ENCODE measurements around the gene GATA6. TPM values are rescaled to one million over a fixed set of nuclear protein-coding genes. Genes with fewer than 3 reads are reported as not detected.
"Not testable (repeated sequence)": the region's sequence is repeated elsewhere in the genome, so short reads cannot be mapped to it uniquely, and the experiment has no call there.

The GATA6 gene
- total RNA-seq, 1 donor from 2014 or later = under 0.01 TPM

DNA sequence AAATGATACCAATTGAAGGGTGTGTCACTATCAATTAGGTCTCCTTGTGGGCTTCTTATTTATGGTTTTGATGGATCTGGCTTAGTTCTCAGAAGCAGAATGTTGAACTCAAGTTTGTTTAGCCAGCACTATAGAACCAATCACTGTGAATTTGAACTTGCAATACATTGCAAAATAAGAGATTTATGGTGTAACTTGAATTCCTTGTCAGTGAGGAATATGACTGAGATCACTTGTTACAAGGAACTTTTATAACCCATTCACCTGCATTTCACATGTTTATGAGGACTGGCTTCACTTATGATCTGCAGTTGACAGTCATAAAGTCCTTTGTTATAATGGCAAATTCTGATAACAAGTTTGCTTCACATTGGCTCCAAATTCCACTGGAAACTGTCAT is 9.8 kb downstream of the GATA6 start:
- no peak for DNase-seq (ENCODE audit: low spot score in 2 of 2)
- FAIRE-seq = no peak

DNA sequence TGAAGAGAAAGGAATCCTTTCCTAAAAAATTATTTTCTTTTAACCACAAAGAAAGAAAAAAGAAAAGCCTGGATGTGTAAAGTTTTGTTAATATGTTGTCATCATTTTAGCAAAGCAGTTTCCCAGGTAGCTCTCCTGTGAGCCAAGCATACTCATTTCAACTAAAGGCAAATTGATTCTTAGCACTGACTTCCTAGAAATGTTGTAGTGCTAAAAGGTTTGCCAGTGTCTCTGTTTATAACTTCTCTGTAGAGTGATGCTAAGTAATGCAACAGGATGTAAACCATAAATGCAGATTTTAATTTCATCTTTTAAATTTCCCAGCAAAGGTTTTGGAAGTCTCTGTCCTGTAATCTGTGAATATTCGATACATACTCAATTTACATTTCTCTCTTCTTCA is 10.2 kb downstream of the GATA6 start:
- DNase-seq (ENCODE audit: low spot score in 2 of 2) (no peak), FAIRE-seq (no peak)

DNA sequence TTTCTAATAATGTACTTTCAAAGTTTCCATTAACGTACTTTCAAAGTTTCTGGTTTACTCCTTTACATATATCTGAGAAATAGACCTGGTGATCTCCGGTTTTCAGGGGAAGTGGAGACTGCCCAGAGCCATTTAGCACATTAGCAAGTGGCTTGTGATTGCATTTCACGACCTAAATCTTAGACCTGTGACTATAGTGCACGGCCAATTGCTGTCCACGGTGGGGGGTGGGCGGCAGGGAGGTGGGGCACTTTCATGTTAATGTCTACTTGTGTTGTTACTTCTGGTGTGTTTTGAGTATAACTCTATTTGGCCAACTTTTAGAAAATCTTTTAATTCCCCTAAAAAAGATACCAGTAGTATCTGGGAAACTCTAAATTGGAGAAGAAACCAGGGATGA is 11.3 kb downstream of the GATA6 start:
- no peak for FAIRE-seq

DNA sequence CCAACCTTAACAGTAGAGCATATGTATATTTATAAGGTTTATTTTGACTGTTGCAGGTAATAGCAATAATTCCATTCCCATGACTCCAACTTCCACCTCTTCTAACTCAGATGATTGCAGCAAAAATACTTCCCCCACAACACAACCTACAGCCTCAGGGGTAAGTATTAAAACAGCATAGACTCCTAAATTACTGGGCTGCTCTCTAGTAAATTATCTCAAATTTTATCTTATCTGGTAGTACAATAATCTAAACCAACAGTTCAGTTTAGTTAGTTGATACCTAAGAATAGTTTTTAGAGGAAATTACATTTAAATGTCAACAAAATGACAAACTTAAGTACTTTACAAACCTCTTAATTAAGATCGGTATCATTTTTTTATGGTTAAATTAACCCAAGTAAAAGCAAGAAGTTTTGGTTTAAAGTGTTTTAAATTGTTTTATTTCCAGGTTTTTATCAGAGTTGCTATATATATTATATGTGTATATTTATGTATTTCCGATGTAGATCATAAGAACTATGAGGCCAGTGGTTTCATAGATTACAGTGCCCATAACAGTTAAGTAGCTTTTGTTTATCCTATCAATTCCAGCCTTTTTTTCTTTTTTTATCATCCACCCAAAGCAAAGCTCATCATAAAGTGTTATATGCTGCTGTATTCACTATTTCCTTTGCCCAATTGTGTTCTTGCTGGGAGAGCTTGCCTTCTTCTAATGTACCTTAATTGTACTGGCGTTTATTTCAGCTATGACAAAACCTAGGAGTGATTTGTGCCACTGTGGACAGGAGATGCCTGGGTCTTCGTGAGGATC is 13.7 kb downstream of the GATA6 start:
- DNase-seq (ENCODE audit: low spot score in 2 of 2) (no peak), FAIRE-seq (peak; percentile 15)

More for the DNA sequence above, 11.3 kb downstream of the GATA6 start:
- DNase-seq (ENCODE audit: low spot score in 2 of 2) = no peak

DNA sequence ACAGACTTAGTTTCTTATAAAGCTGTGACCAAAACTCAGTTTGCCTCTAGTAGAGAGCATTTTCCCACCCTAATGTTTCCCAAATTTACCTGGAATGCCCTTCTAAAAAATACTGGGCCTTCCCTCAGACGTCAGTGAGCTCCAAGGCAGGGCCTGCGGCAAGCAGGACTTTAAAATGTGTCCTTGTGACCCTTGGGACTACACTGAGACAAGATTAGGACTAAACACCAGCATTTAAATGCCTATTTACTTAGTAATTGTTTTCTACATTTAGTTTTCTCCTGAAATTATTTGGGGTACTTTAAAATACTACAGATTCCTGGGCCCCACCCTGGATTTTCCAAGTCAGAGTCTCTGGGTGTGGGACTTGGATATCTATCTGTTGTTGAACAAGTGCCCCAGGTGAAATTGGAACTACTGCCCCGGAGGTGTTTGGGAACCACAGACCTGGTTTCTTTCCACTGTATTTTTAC is 14.3 kb downstream of the GATA6 start:
- no peak for FAIRE-seq
- no peak for DNase-seq (ENCODE audit: low spot score in 2 of 2)

DNA sequence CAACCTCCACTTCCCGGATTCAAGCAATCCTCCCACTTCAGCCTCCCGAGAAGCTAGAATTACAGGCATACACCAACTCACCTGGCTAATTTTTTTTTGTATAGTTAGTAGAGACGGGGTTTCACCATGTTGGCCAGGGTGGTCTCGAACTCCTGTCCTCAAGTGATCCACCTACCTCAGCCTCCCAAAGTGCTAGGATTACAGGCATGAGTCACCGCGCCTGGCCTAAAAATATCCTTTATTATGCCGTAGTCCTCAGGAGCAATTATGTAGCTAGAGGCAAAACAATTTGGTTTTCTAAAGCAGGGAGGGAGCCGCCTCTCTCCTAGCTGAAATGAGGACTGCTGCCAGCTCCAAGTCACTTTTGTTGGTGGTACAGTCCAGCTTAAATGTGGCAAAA is 15.2 kb downstream of the GATA6 start:
- DNase-seq (ENCODE audit: low spot score in 2 of 2); FAIRE-seq: not testable (repeated sequence)

DNA sequence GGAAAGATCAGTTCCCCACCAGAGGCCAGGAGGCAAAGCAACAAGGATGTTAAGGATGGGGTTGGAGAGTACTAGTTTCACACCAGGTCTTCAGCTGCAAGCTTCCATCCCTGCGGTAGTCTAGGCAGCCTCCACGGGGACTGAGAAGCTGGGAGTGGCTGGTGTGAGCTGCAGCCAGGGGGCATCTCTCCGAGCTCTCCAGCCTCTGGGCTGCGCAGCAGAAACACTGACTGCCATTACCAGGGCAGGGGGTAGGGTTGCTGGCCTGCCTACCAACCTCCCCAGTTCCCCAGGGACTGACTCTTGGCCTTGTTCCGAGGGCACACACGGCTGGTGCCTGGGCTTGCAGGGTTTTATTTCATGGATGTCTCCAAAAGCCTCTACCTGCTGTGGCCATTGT is 15.9 kb downstream of the GATA6 start:
- DNase-seq (ENCODE audit: low spot score in 2 of 2) (no peak), FAIRE-seq (no peak)

DNA sequence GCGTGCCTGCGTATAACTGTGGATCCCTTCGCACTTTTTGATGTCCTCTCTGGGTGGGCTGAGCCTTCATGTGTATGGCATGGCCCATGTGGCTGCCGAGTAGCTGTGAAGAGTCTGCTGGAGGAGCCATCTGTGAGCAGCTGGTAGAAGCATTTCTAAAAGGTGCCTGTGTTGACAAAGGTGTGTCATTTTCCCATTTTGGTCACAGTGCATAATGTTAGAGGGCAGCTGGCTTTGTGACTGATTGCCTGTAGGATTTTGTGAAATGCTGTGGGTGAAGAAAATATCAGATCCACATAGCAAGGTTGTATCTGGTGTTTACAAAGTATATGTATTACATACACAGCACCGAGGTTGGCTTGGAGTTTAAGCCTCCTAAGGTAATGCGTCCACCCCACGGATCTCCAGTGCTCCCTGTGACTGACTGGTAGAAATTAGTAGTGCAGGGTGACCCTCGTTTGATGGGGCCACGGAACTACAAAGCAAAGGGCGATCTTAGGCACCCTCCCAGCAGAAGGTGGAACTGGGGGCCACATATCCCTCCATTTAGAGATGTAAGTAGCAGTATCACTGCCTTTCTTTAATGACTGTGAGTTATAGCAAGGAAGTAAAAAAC is 16.5 kb downstream of the GATA6 start:
- no peak for DNase-seq (ENCODE audit: low spot score in 2 of 2)
- no peak for FAIRE-seq

DNA sequence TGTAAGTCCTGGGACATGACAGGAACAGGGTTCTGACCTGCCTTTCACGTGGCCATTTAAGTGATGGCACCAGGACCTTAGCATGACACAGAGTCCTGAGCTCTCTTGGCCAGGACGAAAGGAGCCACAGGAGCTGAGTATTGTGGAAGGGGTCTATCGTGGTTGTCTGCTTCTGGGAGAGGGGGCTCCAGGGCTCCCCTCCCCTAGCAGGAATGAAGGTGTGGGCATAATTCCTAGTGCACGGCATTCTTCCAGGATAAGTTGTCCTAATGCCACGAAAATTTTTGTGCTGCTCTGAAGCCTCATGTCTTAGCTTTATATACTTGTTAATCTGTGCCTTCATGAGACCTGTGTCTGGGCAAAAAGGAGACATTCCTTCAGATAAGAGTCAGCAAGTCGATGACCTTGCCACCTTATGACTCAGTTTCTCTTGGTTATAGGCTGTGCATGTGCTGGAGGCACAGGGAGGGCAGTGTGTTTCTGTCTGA is 17.1 kb downstream of the GATA6 start:
- DNase-seq (ENCODE audit: low spot score in 2 of 2) (no peak), FAIRE-seq (no peak)

DNA sequence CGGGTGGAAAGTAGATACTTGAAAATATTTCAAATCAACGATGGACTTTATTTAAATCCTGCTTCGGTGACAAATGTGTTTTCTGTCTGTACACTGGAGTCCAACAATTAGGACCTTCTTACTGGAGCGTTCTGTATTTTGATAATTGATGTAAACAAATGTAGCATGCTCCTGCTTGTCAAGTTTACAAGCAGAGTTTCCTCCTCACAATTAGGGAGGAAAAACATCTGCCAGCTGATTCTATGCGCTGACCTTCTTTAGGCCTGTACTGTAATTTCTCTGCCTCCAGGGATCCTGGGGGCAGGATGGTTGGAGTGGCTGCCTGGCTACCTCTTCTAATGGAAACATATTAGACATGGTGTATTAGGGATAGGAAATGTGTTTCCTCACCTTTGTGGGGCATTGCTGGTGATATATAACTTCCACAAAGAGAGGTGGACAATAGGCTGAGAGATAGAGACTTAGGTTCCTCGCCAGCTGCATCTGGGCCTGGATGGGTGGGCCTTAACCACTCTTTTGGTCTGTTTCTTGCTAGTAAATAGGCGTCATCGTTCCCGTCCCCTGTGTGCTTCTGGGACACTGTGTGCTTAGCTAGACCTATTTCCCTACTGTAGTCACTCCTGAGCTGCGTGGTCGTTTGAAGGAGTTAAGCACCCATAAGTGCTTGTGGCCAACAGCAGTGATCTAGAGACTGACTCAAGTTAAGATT is 19.3 kb downstream of the GATA6 start:
- FAIRE-seq (no peak), DNase-seq (ENCODE audit: low spot score in 2 of 2) (no peak)

DNA sequence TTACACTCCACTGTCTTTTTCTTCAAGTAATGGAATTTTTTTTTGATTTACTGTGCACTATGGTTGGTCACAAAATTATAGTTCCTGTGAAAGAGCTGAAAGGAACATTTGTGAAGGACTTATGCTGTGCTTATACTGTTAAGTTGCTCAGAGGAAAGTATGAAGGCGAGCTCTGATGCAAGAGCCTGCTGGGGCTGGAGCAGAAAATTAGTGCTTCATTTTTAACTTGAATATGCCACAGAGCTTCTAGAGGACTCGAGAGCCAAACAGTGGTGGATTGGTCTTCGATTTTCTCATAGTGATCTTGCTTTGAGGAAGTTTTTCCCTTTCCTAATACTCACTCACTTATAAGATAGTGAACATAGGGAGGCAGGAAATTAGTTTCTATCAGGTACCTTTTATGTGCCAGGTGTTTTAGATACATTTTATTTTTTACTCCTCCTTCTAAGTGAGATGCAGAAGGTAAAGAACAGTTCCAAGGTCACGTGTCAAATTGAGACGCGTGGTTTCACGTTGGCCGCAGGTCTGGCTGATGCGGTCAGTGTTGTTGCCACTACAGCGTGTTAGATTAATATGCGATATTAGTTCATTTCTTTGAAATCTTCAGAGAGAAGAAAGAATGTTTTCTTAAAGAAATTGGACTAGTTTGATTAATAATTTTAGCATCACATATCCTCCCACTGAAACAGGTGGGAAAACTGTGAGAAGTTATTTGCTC is 20.2 kb downstream of the GATA6 start:
- FAIRE-seq (no peak), DNase-seq (ENCODE audit: low spot score in 2 of 2) (no peak)

DNA sequence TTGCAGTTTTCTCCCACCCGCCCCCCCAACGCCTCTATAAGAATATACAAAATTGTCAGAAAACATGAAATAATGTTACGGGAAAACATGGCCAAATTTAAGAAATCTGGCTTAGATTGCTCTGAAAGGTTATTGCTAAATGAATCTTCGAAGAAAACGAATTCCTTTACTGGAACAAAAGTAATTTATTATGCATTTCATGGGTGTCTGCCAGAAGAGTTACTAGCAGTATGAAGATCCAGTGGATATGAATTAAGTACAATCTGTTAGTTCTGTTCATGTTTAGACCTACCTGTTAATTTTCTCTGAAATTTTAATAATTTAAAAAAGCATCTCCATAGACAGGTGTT is 21.9 kb downstream of the GATA6 start:
- FAIRE-seq (no peak), DNase-seq (ENCODE audit: low spot score in 2 of 2) (no peak)

DNA sequence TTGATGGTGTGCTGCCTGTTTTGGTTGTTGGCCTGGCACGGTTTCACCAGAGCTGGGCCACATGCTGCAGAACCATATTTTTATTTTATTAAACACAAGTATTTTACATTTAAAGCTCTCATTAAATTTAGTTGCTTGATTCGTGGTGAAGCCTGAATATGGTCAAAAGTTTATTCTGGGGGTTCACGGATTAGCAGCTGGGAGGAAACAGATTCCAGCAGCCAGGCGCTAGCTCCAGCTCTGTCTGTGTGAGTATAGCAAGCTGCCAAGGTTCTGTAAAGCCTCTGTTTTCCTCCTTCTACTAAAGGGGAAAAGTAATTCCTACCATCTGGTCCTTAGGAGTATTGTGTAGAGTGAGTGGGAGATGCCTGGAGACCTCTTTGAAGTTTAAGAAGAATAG is 22.5 kb downstream of the GATA6 start:
- DNase-seq (ENCODE audit: low spot score in 2 of 2) = no peak
- FAIRE-seq = no peak

DNA sequence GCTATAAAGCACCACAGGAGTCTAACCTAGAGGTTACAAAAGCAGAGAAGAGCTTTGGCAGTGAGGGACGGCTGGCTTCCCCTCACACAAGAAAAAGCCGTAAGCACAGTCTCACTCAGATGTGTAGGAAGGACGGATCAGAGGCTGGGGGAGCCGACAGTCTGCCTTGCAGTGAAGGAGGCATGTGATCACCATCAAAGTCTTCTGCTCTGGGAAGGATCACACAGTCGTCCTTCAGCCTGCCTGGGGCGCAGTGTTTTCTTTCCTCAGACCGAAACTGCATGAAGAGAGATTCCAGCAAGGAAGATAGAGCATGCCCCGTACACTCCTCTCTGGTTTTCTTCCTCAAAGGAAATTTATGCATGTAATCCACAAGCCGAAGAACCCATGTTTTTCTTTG is 24.1 kb downstream of the GATA6 start:
- FAIRE-seq (no peak), DNase-seq (ENCODE audit: low spot score in 2 of 2) (no peak)

DNA sequence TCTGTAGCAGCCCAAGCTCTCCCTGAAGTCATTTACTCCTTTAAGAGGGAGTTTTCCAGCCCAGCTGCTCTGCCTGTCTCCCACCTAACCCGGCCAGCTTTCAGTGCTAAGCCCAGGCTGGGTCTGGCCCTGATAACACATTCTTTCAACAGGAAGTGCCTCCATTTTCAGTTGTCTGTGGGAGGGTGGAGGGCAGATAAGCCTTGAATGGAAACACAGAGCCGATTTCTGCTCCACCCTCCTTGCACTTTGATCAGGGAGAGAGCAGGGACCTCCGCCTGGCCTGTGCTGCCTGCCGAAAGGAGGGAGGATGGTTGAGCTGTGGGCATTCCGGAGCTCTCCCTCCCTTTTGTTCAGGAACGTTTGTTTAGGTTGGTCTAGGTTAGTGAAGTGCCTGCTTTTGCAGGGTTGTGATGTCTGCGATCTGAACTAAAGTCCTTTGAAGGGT is 24.8 kb downstream of the GATA6 start:
- FAIRE-seq = no peak
- no peak for DNase-seq (ENCODE audit: low spot score in 2 of 2)

DNA sequence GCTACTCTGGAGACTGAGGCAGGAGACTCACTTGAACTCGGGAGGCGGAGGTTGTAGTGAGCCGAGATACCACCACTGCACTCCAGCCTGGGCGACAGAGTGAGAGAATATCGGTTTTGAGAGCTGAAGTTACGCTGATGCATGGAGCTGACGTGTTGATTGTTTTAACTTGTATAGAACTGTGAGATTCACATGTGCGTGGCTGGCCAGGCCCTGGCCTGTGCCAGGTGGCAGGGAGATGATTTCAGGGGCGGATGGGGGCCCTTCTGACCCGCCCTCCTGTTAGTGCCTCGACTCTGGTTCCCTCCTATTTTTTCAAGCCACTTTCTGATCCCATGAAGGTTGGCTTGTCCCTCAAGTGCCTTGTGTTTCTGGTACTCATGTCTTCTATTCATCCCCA is 25.7 kb downstream of the GATA6 start:
- DNase-seq (ENCODE audit: low spot score in 2 of 2) (no peak), FAIRE-seq (no peak)

DNA sequence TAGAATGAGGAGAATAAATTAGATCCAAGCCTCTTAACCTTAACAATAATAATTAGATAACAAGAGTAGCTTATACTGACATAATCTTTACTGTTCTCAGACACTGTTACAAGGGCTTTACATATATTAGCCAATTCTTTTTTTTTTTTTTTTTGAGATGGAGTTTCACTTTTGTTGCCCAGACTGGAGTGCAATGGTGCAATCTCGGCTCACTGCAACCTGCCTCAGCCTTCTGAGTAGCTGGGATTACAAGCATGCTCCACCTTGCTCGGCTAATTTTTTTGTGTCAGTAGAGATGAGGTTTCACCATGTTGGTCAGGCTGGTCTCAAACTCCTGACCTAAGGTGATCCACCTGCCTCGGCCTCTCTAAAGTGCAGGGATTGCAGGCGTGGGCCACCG is 27.6 kb downstream of the GATA6 start:
- not testable (repeated sequence) for FAIRE-seq; DNase-seq (ENCODE audit: low spot score in 2 of 2)

DNA sequence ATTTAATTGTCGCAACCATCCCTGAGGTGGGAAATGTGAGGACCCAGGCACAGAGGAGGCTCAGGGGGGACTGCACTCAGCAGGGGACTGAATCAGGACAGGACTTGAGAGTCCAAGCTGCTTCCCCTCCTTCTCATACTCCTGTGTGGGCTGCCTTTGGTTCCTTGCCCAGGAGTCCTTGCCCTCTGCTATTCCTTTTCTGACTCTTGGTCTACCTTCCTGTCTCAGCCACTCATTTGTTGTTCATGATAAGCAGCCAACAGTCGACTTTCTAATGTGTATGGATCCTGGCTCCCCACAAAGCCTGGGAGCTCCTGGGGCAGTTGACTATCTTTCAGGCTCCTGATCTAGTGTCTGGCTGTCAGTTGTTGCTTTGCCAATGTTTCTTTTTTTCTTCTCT is 28.3 kb downstream of the GATA6 start:
- FAIRE-seq (no peak), DNase-seq (ENCODE audit: low spot score in 2 of 2) (no peak)

DNA sequence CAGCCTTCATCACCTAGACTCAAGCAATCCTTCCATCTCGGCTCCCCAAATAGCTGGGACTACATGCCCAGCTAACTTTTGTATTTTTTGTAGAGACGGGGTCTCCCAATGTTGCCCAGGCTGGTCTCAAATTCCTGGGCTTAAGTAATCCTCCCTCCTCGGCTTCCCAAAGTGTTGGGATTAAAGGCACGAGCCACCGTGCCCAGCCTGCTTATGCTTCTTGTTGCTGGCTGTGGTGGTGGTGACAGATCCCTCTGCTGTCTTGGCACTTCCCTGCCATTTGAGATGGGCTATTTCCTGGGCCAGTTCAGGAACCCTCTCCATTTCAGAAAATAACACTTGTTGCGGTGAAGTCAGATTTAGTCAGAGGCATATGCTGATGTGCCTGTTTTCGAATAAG is 28.8 kb downstream of the GATA6 start:
- no peak for DNase-seq (ENCODE audit: low spot score in 2 of 2)
- FAIRE-seq = no peak

DNA sequence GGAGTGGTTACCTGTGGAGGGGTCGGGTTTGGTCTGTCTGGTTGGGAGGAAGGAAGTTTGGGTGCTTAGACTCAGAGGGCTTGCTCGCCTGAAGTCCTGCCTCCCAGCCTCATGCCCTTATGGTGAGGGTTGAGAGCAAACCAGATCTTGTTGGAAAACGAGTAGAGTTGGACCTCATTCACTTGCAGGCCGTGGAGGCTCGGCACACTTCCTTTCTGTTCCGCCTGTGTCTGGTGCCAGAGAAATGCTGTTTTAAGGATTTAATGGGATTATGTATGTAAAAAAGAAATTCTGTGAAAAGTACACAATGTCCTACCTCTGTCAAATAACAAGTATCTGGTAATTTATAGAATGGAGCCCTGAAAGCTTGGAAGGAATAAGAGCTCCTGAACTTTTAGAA is 29.6 kb downstream of the GATA6 start:
- FAIRE-seq (no peak), DNase-seq (ENCODE audit: low spot score in 2 of 2) (no peak)
